Spinal cord (tissue), 10 donors: Measurements from ENCODE around the gene CCL5. TPM values are rescaled to one million over a fixed set of nuclear protein-coding genes. Genes with fewer than 3 reads are reported as not detected.
"Not testable (repeated sequence)": the region's sequence is repeated elsewhere in the genome, so short reads cannot be mapped to it uniquely, and the experiment has no call there.

Source experiments
- DNase-seq, 6 donors: peaks; one replicate each; pipeline versions ENCODE4 v3.0.0 to v3.0.0-alpha.2; 2013 to 2015; ENCODE audit warnings: low spot score in 6 of 6, low read depth in 4 of 6
- H3K27ac ChIP-seq: one replicate; pipeline ENCODE4 v1.5.1; 2013; ENCODE audit warnings: low read depth, low read length, control low read depth
- H3K27me3 ChIP-seq: one replicate; pipeline ENCODE4 v1.6.1; 2013; ENCODE audit warnings: low read length; ENCODE audit not compliant: control insufficient read depth, insufficient read depth
- H3K36me3 ChIP-seq: one replicate; pipeline ENCODE4 v1.6.1; 2013; ENCODE audit warnings: low read length; ENCODE audit not compliant: control insufficient read depth, insufficient read depth
- H3K4me1 ChIP-seq: one replicate; pipeline ENCODE4 v1.6.1; 2013; ENCODE audit warnings: low read length; ENCODE audit not compliant: control insufficient read depth, insufficient read depth
- H3K4me3 ChIP-seq: one replicate; pipeline ENCODE4 v1.5.1; 2013; ENCODE audit warnings: low read depth, low read length, control low read depth
- H3K9me3 ChIP-seq: one replicate; pipeline ENCODE4 v1.6.1; 2013; ENCODE audit warnings: low read length; ENCODE audit not compliant: control insufficient read depth, insufficient read depth
- WGBS: methylation state at CpG from one replicate; pipeline ENCODE4 v1.1.5; 2013; ENCODE audit warnings: missing lambda C conversion rate; ENCODE audit not compliant: insufficient coverage; 5-methylcytosine and 5-hydroxymethylcytosine counted together
- polyA plus RNA-seq, 2 donors: library from polyadenylated mRNA; unstranded; fragments of 120-200 nt; gene quantifications; one replicate each; pipeline ENCODE4 v1.2.1, GENCODE V29; 2013; ENCODE audit not compliant: insufficient read length in 2 of 2
- total RNA-seq, 2 donors: library from RNA; depleted of rRNA in 1 of 2; stranded (reverse); fragments of 120-200 nt in 1 of 2; fragments of >200 nt in 1 of 2; gene quantifications; one replicate each; pipeline versions ENCODE4 v1.2.3 to v1.2.4, GENCODE V29; 2013 to 2014
- donor health status: healthy.

CCL5 gene
- total and polyA plus RNA-seq, 4 donors, result 0.59 to 0.96 (median 0.71) TPM

DNA sequence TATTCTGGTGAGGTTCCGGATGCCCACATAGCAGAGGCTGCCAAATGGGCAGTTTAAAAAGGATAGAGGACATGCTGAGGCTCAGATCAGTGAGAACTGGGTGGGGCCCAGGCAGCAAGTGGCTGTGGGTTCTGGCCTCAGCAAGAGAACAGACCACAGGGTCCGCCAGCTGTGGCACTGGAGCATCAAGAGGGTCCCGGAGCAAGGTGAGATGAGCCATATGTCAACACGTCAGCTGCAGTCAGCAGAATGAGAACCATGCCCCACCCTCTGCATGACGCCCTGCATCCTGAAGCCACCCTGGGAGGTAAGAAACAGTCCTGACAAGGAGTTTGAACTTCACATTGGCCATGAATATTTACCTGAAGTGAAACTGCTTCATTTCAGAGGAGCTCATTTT lies 20.1 kb upstream of the CCL5 start:
- 73% methylated on average over 5 of the region's 5 CpGs for WGBS
- Histone ChIP-seq H3K36me3 (no peaks in the 10 kb centered on the region), H3K4me3 (no peak overlapping the region), H3K27ac (no peak overlapping the region), H3K9me3 (peaks cover 2% of the 10 kb centered on the region), H3K4me1 (no peaks in the 10 kb centered on the region), H3K27me3 (no peaks in the 10 kb centered on the region)
- no peak for DNase-seq

DNA sequence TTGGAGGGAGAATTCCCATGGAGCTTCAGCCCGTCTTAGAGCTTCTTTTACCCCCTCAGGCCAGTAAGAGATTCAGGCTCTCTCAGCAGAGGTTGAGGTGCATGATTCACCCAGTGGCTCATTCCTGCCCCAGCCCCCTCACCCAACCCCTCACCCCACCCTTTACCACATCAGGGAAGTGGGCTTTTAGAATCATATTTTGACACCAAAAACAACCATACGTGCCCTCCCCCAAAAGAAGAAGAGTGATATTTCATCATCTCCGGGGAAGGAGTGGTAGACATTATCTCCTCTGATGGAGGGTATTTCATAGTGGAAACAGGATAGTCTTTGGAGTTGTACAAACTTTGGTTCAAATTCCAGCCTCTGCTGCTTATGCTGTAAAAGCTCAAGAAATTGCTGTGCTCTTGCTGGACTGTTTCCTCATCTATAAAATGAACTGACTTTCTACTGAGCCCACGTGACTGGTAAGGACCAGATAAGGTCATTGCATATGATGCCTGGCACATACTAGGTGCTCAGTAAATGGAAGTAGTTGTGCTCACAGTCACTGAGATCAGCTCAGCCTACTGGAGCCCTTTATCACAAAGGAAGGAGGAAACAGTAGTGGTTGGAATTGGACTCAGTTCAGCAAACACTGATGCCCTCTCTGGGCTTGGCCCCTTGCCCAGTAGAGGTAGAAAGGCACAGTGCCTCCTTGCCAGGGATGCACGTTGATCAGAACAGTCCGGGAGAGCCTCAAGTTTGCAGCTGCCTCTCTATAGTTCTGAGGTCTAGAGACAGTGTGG lies 18.3 kb upstream of the CCL5 start:
- Histone ChIP-seq H3K9me3 (peaks cover 2% of the 10 kb centered on the region), H3K4me1 (no peaks in the 10 kb centered on the region), H3K27me3 (no peaks in the 10 kb centered on the region), H3K27ac (no peak overlapping the region), H3K4me3 (no peak overlapping the region), H3K36me3 (no peaks in the 10 kb centered on the region)
- 55% methylated on average over 4 of the region's 6 CpGs for WGBS
- DNase-seq, result peak in 1 of 6 donors; percentile 19

GRCh38 chr17:35897772-35898171 lies 17.6 kb upstream of the CCL5 start:
- not testable (repeated sequence) for H3K27ac ChIP-seq, H3K27me3 ChIP-seq, H3K9me3 ChIP-seq, H3K36me3 ChIP-seq, DNase-seq, H3K4me1 ChIP-seq, H3K4me3 ChIP-seq
- WGBS, result 100% methylated on average over 4 of the region's 7 CpGs

DNA sequence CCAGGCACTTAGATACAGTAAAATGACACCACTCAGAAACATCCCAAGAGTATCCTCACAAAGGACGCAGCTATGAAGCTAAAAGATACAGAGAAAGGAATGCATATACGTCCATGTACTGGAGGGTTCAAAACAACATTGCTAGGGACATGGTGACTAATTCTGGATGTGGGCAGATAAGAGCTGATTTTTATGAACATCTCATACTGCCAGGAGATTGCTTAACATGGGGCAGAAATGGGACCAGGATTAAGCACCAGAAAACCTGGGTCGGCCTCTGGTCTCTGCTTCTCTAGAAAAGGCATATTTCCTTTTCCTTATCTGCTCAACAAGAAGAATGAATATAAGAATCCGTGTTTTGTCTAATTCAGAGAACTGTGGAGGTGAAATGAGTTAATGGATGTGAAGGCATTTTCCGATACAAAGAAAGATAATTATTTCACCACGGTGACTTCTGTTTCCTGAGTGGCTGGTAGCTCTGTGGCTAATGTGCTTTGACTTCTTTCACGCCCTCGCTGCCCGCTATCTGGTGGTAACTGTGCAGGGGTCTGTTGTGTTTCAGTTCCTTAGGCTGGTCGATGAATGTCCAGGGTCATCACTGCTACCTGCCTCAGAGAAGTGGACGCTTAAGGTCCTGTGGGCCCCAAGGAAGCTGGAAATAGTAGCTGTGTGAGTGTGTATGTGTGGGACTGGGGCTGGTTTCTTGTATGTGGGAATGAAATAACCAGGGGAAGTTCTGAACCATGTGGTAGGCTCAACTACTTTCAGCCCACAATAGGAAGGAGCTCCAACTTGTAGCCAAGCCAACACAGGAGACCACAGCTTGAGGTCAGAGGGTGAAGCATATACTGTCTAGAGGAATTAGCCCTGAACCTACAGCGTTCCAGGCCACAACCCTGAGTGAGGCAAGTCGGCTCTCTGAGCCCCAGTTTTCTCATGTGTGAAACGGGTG lies 15.8 kb upstream of the CCL5 start:
- Histone ChIP-seq H3K36me3 (no peaks in the 10 kb centered on the region), H3K4me1 (no peaks in the 10 kb centered on the region), H3K9me3 (peaks cover 2% of the 10 kb centered on the region), H3K4me3 (no peak overlapping the region), H3K27me3 (no peaks in the 10 kb centered on the region), H3K27ac (no peak overlapping the region)
- no peak for DNase-seq
- WGBS, result 96% methylated on average over 11 of the region's 14 CpGs

DNA sequence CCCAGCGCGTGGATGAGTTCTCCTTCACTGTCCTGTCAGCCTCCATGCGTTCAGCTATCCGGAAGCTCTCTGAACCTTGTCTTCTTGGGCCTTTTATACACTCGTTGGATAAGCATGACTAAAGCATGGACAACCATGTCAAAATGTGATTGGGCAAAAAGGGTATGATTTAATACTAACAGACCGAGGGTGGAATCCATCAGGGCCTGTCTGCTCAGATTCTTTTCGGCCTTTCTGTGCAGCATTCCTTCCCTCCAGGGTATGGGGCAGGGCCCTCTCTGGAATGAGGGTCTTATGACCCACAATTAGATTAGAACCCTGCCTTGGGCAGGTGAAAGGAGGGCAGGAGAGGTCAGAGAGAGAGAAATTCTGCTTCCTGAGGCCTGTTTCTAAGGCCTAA lies 14.0 kb upstream of the CCL5 start:
- Histone ChIP-seq H3K27me3 (no peaks in the 10 kb centered on the region), H3K9me3 (no peaks in the 10 kb centered on the region), H3K4me3 (no peak overlapping the region), H3K36me3 (no peaks in the 10 kb centered on the region), H3K27ac (no peak overlapping the region), H3K4me1 (peaks cover 5% of the 10 kb centered on the region)
- no peak for DNase-seq
- WGBS, result 90% methylated on average over 4 of the region's 7 CpGs

- Histone ChIP-seq H3K27me3 (no peaks in the 10 kb centered on the region), H3K9me3 (no peaks in the 10 kb centered on the region), H3K4me3 (no peak overlapping the region), H3K36me3 (no peaks in the 10 kb centered on the region), H3K27ac (no peak overlapping the region), H3K4me1 (peaks cover 5% of the 10 kb centered on the region)
- DNase-seq, result no peak
- 92% methylated on average over 2 of the region's 4 CpGs for WGBS
Measured at GRCh38 chr17:35893751-35894150, 13.6 kb upstream of the CCL5 start.

- 43% methylated on average over 1 of the region's 6 CpGs for WGBS
- no peak for DNase-seq
Measured at GRCh38 chr17:35892091-35893035, 12.2 kb upstream of the CCL5 start.

DNA sequence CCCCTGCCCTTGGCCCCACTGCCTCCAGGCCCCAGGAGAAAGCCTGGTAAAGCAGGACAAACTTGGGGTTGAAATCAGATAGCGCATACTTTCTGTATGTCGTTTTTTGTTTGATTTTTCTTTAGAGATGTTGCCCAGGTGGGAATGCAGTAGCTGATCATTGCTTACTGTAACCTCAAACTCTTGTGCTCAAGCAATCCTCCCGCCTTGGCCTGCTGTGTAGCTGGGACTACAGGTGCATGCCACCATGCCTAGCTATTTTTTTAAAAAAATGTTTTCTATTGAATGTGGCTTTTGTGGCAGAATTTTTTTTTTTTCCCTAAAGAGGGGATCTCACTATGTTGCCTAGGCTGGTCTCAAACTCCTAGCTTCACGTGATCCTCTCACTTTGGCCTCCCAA lies 11.1 kb upstream of the CCL5 start:
- Histone ChIP-seq H3K27ac (no peak overlapping the region), H3K4me3 (no peak overlapping the region), H3K36me3 (no peaks in the 10 kb centered on the region), H3K9me3 (no peaks in the 10 kb centered on the region), H3K27me3 (no peaks in the 10 kb centered on the region), H3K4me1 (peaks cover 5% of the 10 kb centered on the region)
- DNase-seq, result no peak
- 100% methylated on average over 1 of the region's 4 CpGs for WGBS

More at GRCh38 chr17:35892091-35893035, 12.2 kb upstream of the CCL5 start:
- Histone ChIP-seq H3K27me3 (no peaks in the 10 kb centered on the region), H3K9me3 (no peaks in the 10 kb centered on the region), H3K27ac (no peak overlapping the region), H3K4me1 (peaks cover 5% of the 10 kb centered on the region), H3K4me3 (no peak overlapping the region), H3K36me3 (no peaks in the 10 kb centered on the region)

- H3K27me3 ChIP-seq, result no peaks in the 10 kb centered on the region
- H3K4me3 ChIP-seq, result no peak overlapping the region
- no peak for DNase-seq
- H3K9me3 ChIP-seq, result no peaks in the 10 kb centered on the region
- H3K27ac ChIP-seq, result no peak overlapping the region
- H3K4me1 ChIP-seq, result peaks cover 5% of the 10 kb centered on the region
- WGBS, result 50% methylated on average over 4 of the region's 4 CpGs
- H3K36me3 ChIP-seq, result no peaks in the 10 kb centered on the region
Measured at GRCh38 chr17:35890774-35891155, 10.6 kb upstream of the CCL5 start.
